ENCODE results near the gene SAMHD1. TPM values are rescaled to one million over a fixed set of nuclear protein-coding genes. Genes with fewer than 3 reads are reported as not detected.

Gene SAMHD1
- total and polyA plus RNA-seq, 4 donors = 14.7 to 51.2 (median 27.7) TPM

DNA sequence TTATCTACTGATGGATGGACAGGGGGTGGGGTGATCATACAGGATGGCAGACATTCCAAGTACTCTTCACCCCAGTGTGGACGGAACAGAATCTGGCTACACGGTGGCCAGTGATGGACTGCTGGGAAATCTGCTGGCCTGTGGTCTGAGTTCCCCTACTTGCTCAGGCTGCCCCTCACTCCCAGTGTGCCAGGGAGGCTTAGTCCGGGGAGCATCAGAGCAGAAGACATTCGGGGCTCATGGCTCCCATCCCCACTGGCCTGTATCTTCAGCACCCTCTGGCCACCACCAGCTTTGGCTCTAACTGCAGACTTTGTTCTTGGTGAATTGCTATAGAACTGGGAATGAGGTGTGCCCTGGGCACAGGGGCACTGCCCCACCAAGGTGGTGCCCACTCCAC, 60.3 kb downstream of the SAMHD1 start (continued):
- TF ChIP-seq, protein P1, sequence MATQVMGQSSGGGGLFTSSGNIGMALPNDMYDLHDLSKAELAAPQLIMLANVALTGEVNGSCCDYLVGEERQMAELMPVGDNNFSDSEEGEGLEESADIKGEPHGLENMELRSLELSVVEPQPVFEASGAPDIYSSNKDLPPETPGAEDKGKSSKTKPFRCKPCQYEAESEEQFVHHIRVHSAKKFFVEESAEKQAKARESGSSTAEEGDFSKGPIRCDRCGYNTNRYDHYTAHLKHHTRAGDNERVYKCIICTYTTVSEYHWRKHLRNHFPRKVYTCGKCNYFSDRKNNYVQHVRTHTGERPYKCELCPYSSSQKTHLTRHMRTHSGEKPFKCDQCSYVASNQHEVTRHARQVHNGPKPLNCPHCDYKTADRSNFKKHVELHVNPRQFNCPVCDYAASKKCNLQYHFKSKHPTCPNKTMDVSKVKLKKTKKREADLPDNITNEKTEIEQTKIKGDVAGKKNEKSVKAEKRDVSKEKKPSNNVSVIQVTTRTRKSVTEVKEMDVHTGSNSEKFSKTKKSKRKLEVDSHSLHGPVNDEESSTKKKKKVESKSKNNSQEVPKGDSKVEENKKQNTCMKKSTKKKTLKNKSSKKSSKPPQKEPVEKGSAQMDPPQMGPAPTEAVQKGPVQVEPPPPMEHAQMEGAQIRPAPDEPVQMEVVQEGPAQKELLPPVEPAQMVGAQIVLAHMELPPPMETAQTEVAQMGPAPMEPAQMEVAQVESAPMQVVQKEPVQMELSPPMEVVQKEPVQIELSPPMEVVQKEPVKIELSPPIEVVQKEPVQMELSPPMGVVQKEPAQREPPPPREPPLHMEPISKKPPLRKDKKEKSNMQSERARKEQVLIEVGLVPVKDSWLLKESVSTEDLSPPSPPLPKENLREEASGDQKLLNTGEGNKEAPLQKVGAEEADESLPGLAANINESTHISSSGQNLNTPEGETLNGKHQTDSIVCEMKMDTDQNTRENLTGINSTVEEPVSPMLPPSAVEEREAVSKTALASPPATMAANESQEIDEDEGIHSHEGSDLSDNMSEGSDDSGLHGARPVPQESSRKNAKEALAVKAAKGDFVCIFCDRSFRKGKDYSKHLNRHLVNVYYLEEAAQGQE (IDR thresholded peaks at IDR 0.05) = no peak
- TF ChIP-seq, protein P2, sequence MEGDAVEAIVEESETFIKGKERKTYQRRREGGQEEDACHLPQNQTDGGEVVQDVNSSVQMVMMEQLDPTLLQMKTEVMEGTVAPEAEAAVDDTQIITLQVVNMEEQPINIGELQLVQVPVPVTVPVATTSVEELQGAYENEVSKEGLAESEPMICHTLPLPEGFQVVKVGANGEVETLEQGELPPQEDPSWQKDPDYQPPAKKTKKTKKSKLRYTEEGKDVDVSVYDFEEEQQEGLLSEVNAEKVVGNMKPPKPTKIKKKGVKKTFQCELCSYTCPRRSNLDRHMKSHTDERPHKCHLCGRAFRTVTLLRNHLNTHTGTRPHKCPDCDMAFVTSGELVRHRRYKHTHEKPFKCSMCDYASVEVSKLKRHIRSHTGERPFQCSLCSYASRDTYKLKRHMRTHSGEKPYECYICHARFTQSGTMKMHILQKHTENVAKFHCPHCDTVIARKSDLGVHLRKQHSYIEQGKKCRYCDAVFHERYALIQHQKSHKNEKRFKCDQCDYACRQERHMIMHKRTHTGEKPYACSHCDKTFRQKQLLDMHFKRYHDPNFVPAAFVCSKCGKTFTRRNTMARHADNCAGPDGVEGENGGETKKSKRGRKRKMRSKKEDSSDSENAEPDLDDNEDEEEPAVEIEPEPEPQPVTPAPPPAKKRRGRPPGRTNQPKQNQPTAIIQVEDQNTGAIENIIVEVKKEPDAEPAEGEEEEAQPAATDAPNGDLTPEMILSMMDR (IDR thresholded peaks at IDR 0.05; ENCODE audit: low read depth, low read length, missing input control) = no peak

DNA sequence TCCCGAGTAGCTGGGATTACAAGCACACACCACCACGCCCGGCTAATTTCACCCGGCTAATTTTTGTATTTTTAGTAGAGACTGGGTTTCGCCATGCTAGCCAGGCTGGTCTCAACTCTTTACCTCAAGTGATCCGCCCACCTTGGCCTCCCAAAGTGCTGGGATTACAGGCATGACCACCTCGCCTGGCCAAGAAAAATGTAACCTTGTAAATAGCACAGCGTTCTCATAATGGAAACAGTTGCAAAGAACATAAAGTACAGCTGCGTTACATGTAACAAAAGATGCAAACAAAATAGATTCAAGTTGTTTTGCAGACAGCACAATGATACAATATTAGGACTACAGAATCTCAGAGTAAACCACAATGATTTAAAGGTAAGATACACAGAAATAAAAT, 60.9 kb downstream of the SAMHD1 start:
- no peak for DNase-seq (ENCODE audit: low spot score)
- no peak overlapping the region for H3K4me3 ChIP-seq (ENCODE audit: low read depth in 1 of 3, low read length in 3 of 3)
- peaks cover 5 to 29% (median 18%) of the 10 kb centered on the region in 4 donors for H3K36me3 ChIP-seq (ENCODE audit: control insufficient read depth in 4 of 4, insufficient read depth in 3 of 4, low read depth in 1 of 4, low read length in 3 of 4)
- H3K9ac ChIP-seq (ENCODE audit: low read depth in 1 of 2, low read length in 2 of 2) = no peak overlapping the region
- no peaks in the 10 kb centered on the region for H3K27me3 ChIP-seq (ENCODE audit: control insufficient read depth in 4 of 4, insufficient read depth in 4 of 4, low read length in 3 of 4)
- WGBS = 93% methylated on average over 9 of the region's 9 CpGs
- H3K4me1 ChIP-seq (ENCODE audit: control insufficient read depth in 4 of 4, insufficient read depth in 4 of 4, low read length in 3 of 4) = peaks cover 0 to 5% (median 2%) of the 10 kb centered on the region in 4 donors
- no peaks in the 10 kb centered on the region for H3K9me3 ChIP-seq (ENCODE audit: control insufficient read depth in 4 of 4, low read length in 3 of 4)
- TF ChIP-seq, protein P3, sequence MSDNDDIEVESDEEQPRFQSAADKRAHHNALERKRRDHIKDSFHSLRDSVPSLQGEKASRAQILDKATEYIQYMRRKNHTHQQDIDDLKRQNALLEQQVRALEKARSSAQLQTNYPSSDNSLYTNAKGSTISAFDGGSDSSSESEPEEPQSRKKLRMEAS (IDR thresholded peaks at IDR 0.05) = no peak
- TF ChIP-seq GABPA (IDR thresholded peaks at IDR 0.05 in 1 of 2, conservative IDR thresholded peaks at IDR 0.05 in 1 of 2) (no peak), RAD21 (IDR thresholded peaks at IDR 0.05) (no peak), HNF4G (IDR thresholded peaks at IDR 0.05) (no peak), EGR1 (IDR thresholded peaks at IDR 0.05; ENCODE audit: low read depth in 2 of 2) (no peak), FOXA2 (IDR thresholded peaks at IDR 0.05) (no peak), YY1 (IDR thresholded peaks at IDR 0.05) (no peak), HNF4A (conservative IDR thresholded peaks at IDR 0.05) (no peak), FOXA1 (IDR thresholded peaks at IDR 0.05) (no peak), RXRA (IDR thresholded peaks at IDR 0.05) (no peak), JUND (IDR thresholded peaks at IDR 0.05) (no peak), SP1 (IDR thresholded peaks at IDR 0.05) (no peak), NR2F2 (IDR thresholded peaks at IDR 0.05) (no peak), TAF1 (conservative IDR thresholded peaks at IDR 0.05) (no peak)
- TF ChIP-seq, protein P4, sequence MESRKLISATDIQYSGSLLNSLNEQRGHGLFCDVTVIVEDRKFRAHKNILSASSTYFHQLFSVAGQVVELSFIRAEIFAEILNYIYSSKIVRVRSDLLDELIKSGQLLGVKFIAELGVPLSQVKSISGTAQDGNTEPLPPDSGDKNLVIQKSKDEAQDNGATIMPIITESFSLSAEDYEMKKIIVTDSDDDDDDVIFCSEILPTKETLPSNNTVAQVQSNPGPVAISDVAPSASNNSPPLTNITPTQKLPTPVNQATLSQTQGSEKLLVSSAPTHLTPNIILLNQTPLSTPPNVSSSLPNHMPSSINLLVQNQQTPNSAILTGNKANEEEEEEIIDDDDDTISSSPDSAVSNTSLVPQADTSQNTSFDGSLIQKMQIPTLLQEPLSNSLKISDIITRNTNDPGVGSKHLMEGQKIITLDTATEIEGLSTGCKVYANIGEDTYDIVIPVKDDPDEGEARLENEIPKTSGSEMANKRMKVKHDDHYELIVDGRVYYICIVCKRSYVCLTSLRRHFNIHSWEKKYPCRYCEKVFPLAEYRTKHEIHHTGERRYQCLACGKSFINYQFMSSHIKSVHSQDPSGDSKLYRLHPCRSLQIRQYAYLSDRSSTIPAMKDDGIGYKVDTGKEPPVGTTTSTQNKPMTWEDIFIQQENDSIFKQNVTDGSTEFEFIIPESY (IDR thresholded peaks at IDR 0.05) = no peak
- TF ChIP-seq, protein P1 (IDR thresholded peaks at IDR 0.05) = no peak
- TF ChIP-seq, protein P2 (IDR thresholded peaks at IDR 0.05; ENCODE audit: low read depth, low read length, missing input control) = no peak
- TF ChIP-seq, protein P5, sequence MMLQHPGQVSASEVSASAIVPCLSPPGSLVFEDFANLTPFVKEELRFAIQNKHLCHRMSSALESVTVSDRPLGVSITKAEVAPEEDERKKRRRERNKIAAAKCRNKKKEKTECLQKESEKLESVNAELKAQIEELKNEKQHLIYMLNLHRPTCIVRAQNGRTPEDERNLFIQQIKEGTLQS (IDR thresholded peaks at IDR 0.05) = no peak
- H3K27ac ChIP-seq (ENCODE audit: low read depth in 1 of 2, low read length in 2 of 2) = no peak overlapping the region
